Smooth muscle cell (in vitro differentiated cells): ENCODE results near the gene ANO9. TPM values are rescaled to one million over a fixed set of nuclear protein-coding genes. Genes with fewer than 3 reads are reported as not detected.

Experiments
- DNase-seq: peaks from one replicate; lab custom pipeline; 2025; ENCODE audit not compliant: unreplicated experiment; lab: John Stamatoyannopoulos, UW
- H2AFZ ChIP-seq: fragments of 200-600 bp; sonication (generic); 2 replicates; pipeline ENCODE4 v1.6.0; 2016; ENCODE audit warnings: antibody characterized with exemption, low read depth, mild to moderate bottlenecking
- H3F3A ChIP-seq: fragments of 200-600 bp; sonication (generic); 2 replicates; pipeline ENCODE4 v1.6.0; 2017; ENCODE audit warnings: antibody characterized with exemption, low read depth
- H3K27ac ChIP-seq: fragments of 200-600 bp; sonication (generic); 2 replicates; pipeline ENCODE4 v1.5.1; 2016; ENCODE audit warnings: low read depth, mild to moderate bottlenecking
- H3K27me3 ChIP-seq: fragments of 200-600 bp; sonication (generic); 2 replicates; pipeline ENCODE4 v1.6.1; 2016; ENCODE audit warnings: low read depth, mild to moderate bottlenecking
- H3K36me3 ChIP-seq: fragments of 200-600 bp; sonication (generic); 2 replicates; pipeline ENCODE4 v1.5.1; 2016; ENCODE audit warnings: low read depth
- H3K4me1 ChIP-seq: fragments of 200-600 bp; sonication (generic); 2 replicates; pipeline ENCODE4 v1.5.1; 2016; ENCODE audit warnings: low read depth
- H3K4me2 ChIP-seq: fragments of 200-600 bp; sonication (generic); 2 replicates; pipeline ENCODE4 v1.6.0; 2016; ENCODE audit warnings: mild to moderate bottlenecking
- H3K4me3 ChIP-seq: fragments of 200-600 bp; sonication (generic); 2 replicates; pipeline ENCODE4 v1.5.1; 2016; ENCODE audit warnings: mild to moderate bottlenecking
- H3K79me2 ChIP-seq: fragments of 200-600 bp; sonication (generic); 2 replicates; pipeline ENCODE4 v1.6.0; 2016; ENCODE audit warnings: low read depth, mild to moderate bottlenecking
- H3K9ac ChIP-seq: fragments of 200-600 bp; sonication (generic); 2 replicates; pipeline ENCODE4 v1.6.0; 2016; ENCODE audit warnings: low read depth
- H3K9me3 ChIP-seq: fragments of 200-600 bp; sonication (generic); replicated peaks from 2 replicates; pipeline ENCODE4 v1.5.1; 2016; ENCODE audit warnings: low read depth
- H4K20me1 ChIP-seq: fragments of 200-600 bp; sonication (generic); 2 replicates; pipeline ENCODE4 v1.6.0; 2016; ENCODE audit warnings: low read depth
- WGBS: methylation state at CpG from one replicate; pipeline ENCODE4 v1.1.7; 2016; ENCODE audit warnings: low lambda C conversion rate; 5-methylcytosine and 5-hydroxymethylcytosine counted together
- polyA plus RNA-seq: library from polyadenylated mRNA; unstranded; fragments of >200 nt; fragmentation: Nextera tagmentation; extraction: Ambion mirVana; gene quantifications from 2 replicates; pipeline ENCODE4 v1.2.1, GENCODE V29; 2016
- total RNA-seq: library from RNA; depleted of rRNA; stranded (reverse); fragments of >200 nt; gene quantifications from 2 replicates; pipeline ENCODE4 v1.2.3, GENCODE V29; 2014
- TF ChIP-seq, protein P1 (sequence below): fragments of 200-600 bp; sonication (generic); IDR thresholded peaks from 2 replicates; pipeline ENCODE4 v1.5.1; 2017; ENCODE audit warnings: borderline replicate concordance, mild to moderate bottlenecking, antibody characterized with exemption; ENCODE audit not compliant: insufficient read depth, poor library complexity, severe bottlenecking

Gene ANO9
- total and polyA plus RNA-seq, 2 experiments from 2014 or later = 0.67 to 1.5 TPM

DNA sequence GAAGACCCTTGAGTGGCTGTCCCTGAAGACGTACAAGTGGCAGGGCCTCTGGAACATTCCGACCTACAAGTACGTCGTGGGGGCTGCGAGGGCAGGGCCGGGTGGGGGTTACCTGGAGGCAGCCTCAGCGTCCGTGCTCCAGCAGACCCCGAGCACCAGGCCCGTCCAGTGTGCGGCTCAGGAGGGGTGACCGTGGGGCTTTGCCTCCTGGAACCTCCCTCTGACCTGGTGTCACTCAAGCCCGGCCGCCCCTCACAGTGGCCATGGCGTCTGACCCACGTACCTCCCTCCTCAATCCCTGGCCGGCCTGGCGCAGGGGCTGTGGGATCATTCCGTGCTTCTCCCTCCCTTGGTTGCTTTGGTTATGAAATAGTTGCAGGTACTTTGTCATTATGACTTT, 46.8 kb upstream of the ANO9 start:
- no peak overlapping the region for H3K27ac ChIP-seq
- H3K4me2 ChIP-seq = no peak overlapping the region
- H3F3A ChIP-seq = peaks cover 3% of the 10 kb centered on the region
- H3K9me3 ChIP-seq = no peaks in the 10 kb centered on the region
- peaks cover 5% of the 10 kb centered on the region for H3K79me2 ChIP-seq
- H3K36me3 ChIP-seq = no peaks in the 10 kb centered on the region
- no peaks in the 10 kb centered on the region for H4K20me1 ChIP-seq
- no peak overlapping the region for H3K4me3 ChIP-seq
- H2AFZ ChIP-seq = no peak overlapping the region
- H3K9ac ChIP-seq = no peak overlapping the region
- TF ChIP-seq, protein P1, sequence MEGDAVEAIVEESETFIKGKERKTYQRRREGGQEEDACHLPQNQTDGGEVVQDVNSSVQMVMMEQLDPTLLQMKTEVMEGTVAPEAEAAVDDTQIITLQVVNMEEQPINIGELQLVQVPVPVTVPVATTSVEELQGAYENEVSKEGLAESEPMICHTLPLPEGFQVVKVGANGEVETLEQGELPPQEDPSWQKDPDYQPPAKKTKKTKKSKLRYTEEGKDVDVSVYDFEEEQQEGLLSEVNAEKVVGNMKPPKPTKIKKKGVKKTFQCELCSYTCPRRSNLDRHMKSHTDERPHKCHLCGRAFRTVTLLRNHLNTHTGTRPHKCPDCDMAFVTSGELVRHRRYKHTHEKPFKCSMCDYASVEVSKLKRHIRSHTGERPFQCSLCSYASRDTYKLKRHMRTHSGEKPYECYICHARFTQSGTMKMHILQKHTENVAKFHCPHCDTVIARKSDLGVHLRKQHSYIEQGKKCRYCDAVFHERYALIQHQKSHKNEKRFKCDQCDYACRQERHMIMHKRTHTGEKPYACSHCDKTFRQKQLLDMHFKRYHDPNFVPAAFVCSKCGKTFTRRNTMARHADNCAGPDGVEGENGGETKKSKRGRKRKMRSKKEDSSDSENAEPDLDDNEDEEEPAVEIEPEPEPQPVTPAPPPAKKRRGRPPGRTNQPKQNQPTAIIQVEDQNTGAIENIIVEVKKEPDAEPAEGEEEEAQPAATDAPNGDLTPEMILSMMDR = no peak
- H3K27me3 ChIP-seq = no peaks in the 10 kb centered on the region
- no peak for DNase-seq
- no peaks in the 10 kb centered on the region for H3K4me1 ChIP-seq
- WGBS = 98% methylated on average over 11 of the region's 19 CpGs

DNA sequence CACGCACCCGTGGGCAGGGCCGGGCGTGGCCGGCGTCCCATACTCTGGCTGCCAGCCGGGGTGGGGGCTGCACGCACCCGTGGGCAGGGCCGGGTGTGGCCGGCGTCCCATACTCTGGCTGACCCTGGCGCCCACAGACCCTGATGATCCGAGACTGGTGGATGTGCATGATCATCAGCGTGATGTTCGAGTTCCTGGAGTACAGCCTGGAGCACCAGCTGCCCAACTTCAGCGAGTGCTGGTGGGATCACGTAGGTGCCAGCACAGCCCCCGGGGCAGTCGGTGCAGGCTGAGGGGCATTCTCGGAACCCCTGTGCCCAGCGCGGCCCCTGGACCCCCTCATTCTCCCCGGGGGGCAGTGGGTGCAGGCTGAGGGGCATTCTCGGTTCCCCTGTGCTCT, 46.3 kb upstream of the ANO9 start:
- Histone ChIP-seq H3F3A (peaks cover under 1% of the 10 kb centered on the region), H4K20me1 (no peaks in the 10 kb centered on the region), H3K79me2 (peaks cover 5% of the 10 kb centered on the region), H2AFZ (no peak overlapping the region), H3K9me3 (no peaks in the 10 kb centered on the region), H3K27me3 (no peaks in the 10 kb centered on the region), H3K27ac (no peak overlapping the region), H3K36me3 (no peaks in the 10 kb centered on the region), H3K4me3 (no peak overlapping the region), H3K4me2 (no peak overlapping the region), H3K4me1 (no peaks in the 10 kb centered on the region), H3K9ac (no peak overlapping the region)
- no peak for DNase-seq
- TF ChIP-seq, protein P1 = no peak
- WGBS = 94% methylated on average over 10 of the region's 25 CpGs

DNA sequence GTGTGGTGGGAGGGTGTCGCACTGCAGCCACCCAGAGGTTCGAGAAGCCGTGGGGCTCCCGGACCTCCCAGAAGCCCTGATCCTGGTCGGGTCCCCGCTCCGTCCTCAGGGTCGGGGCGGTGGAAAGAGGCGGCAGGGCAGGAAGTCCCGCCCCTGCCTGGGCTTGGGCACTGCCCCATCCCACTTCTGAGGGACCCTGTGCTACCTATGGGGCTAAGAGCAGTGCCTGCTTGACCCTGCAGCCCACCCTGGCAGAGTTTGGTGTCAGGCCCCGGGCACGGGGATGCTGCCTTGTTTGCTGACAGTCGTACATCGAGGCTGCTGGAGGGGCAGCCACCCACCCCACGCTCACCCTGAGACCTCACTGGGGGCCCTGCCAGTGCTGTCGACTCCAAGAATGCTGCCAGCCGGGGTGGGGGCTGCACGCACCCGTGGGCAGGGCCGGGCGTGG, 45.8 kb upstream of the ANO9 start:
- Histone ChIP-seq H3K27ac (no peak overlapping the region), H2AFZ (no peak overlapping the region), H3K9me3 (no peaks in the 10 kb centered on the region), H3K4me2 (no peak overlapping the region), H3K27me3 (no peaks in the 10 kb centered on the region), H3K79me2 (peaks cover 5% of the 10 kb centered on the region), H3K36me3 (no peaks in the 10 kb centered on the region), H3F3A (no peaks in the 10 kb centered on the region), H4K20me1 (no peaks in the 10 kb centered on the region), H3K4me1 (no peaks in the 10 kb centered on the region), H3K4me3 (no peak overlapping the region), H3K9ac (no peak overlapping the region)
- 95% methylated on average over 20 of the region's 22 CpGs for WGBS
- DNase-seq = no peak
- TF ChIP-seq, protein P1 = no peak

DNA sequence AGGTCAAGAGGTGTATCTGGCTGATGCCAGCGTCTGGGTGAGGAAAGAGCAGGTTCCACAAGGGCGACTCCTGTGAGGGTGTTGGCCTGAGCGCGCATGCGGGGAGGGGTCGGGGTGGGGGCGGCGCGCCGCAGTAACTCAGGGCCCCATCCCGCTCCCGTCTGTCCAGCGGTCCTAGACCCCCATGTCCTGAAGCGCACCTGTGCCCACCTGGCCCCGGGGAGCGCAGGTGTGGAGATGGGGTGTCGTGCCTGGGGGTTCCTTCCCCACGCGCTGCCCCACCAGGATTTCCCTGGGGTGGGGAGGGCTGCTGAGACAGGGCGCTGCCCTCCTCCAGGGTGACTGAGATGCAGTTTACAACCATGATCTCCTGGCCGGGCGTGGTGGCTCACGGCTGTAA, 44.4 kb upstream of the ANO9 start:
- TF ChIP-seq, protein P1 = no peak
- H3K27me3 ChIP-seq = no peaks in the 10 kb centered on the region
- H3F3A ChIP-seq = no peaks in the 10 kb centered on the region
- H3K9me3 ChIP-seq = no peaks in the 10 kb centered on the region
- no peaks in the 10 kb centered on the region for H3K36me3 ChIP-seq
- H3K27ac ChIP-seq = no peak overlapping the region
- no peak overlapping the region for H3K4me2 ChIP-seq
- H4K20me1 ChIP-seq = no peaks in the 10 kb centered on the region
- H2AFZ ChIP-seq = no peak overlapping the region
- no peak overlapping the region for H3K4me3 ChIP-seq
- no peak for DNase-seq
- peaks cover 10% of the 10 kb centered on the region for H3K79me2 ChIP-seq
- WGBS = 98% methylated on average over 23 of the region's 23 CpGs
- H3K9ac ChIP-seq = no peak overlapping the region
- H3K4me1 ChIP-seq = no peaks in the 10 kb centered on the region
